ENCODE measurements around the gene ACO2. TPM values are rescaled to one million over a fixed set of nuclear protein-coding genes. Genes with fewer than 3 reads are reported as not detected.
"Not testable (repeated sequence)": the region's sequence is repeated elsewhere in the genome, so short reads cannot be mapped to it uniquely, and the experiment has no call there.

ACO2 gene
- total and polyA plus RNA-seq, 4 experiments from 2014 or later = 64.8 to 81.2 (median 72.3) TPM

- Histone ChIP-seq H3K27ac (ENCODE audit: low read depth, low read length) (no peak overlapping the region), H3K4me3 (ENCODE audit: low read length in 2 of 2) (no peak overlapping the region), H3K4me1 (ENCODE audit: insufficient read depth, low read length) (no peaks in the 10 kb centered on the region), H3K36me3 (ENCODE audit: insufficient read depth, low read length) (no peaks in the 10 kb centered on the region), H3K27me3 (ENCODE audit: insufficient read depth, low read length) (no peaks in the 10 kb centered on the region), H3K9me3 (ENCODE audit: control insufficient read depth in 1 of 2, low read length in 2 of 2) (no peaks in the 10 kb centered on the region)
- CTCF ChIA-PET (ENCODE audit: partially characterized antibody) = no interaction called here
- Mint-ChIP-seq H3K36me3 (no peaks in the 10 kb centered on the region), H3K9me3 (no peaks in the 10 kb centered on the region), H3K4me1 (no peaks in the 10 kb centered on the region), H3K27ac (no peak overlapping the region), H3K4me3 (no peak overlapping the region), H3K27me3 (no peaks in the 10 kb centered on the region)
- no peak for DNase-seq
- POLR2A ChIA-PET (ENCODE audit: partially characterized antibody) = no interaction called here
- intact Hi-C loops (cut with micrococcal nuclease) = no loop called here
Measured at GRCh38 chr22:41567512-41567768, 98.5 kb downstream of the ACO2 start.

DNA sequence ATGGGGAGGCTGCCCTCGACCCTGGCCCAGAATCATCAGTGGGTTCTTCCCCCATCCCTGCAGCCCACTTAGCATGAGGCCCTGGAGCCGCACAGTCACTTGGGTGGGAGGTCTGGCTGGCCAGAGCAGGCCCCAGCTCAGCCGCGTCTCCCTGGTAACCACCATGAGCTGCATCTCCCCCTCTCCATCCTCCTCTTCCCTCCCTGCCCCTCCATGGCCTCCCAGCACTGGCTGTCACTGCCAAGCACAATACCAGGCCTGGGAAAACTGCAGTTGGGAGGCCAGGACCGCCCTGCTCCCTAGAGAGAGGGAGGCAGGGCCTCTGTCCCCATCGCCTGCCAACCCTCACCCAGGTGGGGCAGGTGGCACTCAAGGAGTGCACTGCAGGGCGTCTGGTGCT is 99.9 kb downstream of the ACO2 start:
- POLR2A ChIA-PET (ENCODE audit: partially characterized antibody) = no interaction called here

DNA sequence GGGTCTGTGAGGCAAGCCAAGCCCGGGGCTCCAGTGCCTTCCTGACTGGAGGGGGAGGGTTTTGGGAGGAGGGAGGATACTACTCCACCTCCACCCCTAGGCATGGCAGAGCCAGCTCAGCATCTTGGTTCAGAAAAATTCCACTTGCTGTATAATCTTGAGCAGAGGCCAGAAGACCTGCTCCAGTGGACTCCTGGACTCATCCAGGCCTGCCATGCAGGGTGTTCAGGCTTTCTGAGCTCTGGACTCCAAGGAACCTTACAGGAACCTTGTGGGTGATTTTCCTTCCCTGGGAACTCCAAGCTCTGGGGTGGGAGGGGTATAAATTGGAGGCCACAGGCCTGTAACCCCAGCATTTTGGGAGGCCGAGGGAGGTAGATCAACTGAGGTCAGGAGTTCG is 101.3 kb downstream of the ACO2 start:
- Mint-ChIP-seq H3K27me3 (no peaks in the 10 kb centered on the region), H3K9me3 (no peaks in the 10 kb centered on the region), H3K4me3 (no peak overlapping the region), H3K27ac (no peak overlapping the region), H3K4me1 (no peaks in the 10 kb centered on the region), H3K36me3 (no peaks in the 10 kb centered on the region)
- H3K27ac ChIP-seq (ENCODE audit: low read depth, low read length) = no peak overlapping the region
- no peaks in the 10 kb centered on the region for H3K27me3 ChIP-seq (ENCODE audit: insufficient read depth, low read length)
- no peaks in the 10 kb centered on the region for H3K4me1 ChIP-seq (ENCODE audit: insufficient read depth, low read length)
- CTCF ChIA-PET (ENCODE audit: partially characterized antibody) = no interaction called here
- POLR2A ChIA-PET (ENCODE audit: partially characterized antibody) = interaction anchor here (0.6 kb wide), 1 partner anchor 122 kb away, joined by 3 read pairs; no protein-coding TSS in a partner anchor
- no peak overlapping the region for H3K4me3 ChIP-seq (ENCODE audit: low read length in 2 of 2)
- no peak for DNase-seq
- intact Hi-C loops (cut with micrococcal nuclease) = no loop called here
- no peaks in the 10 kb centered on the region for H3K9me3 ChIP-seq (ENCODE audit: control insufficient read depth in 1 of 2, low read length in 2 of 2)
- no peaks in the 10 kb centered on the region for H3K36me3 ChIP-seq (ENCODE audit: insufficient read depth, low read length)

More for the DNA sequence above, 99.9 kb downstream of the ACO2 start:
- H3K36me3 Mint-ChIP-seq = no peaks in the 10 kb centered on the region
- no peak overlapping the region for H3K4me3 Mint-ChIP-seq
- no peak overlapping the region for H3K27ac Mint-ChIP-seq
- no peaks in the 10 kb centered on the region for H3K27me3 Mint-ChIP-seq
- no peak overlapping the region for H3K27ac ChIP-seq (ENCODE audit: low read depth, low read length)
- no peaks in the 10 kb centered on the region for H3K36me3 ChIP-seq (ENCODE audit: insufficient read depth, low read length)
- H3K27me3 ChIP-seq (ENCODE audit: insufficient read depth, low read length) = no peaks in the 10 kb centered on the region
- H3K9me3 Mint-ChIP-seq = no peaks in the 10 kb centered on the region
- no peak overlapping the region for H3K4me3 ChIP-seq (ENCODE audit: low read length in 2 of 2)
- no peak for DNase-seq
- H3K9me3 ChIP-seq (ENCODE audit: control insufficient read depth in 1 of 2, low read length in 2 of 2) = no peaks in the 10 kb centered on the region
- no peaks in the 10 kb centered on the region for H3K4me1 Mint-ChIP-seq
- intact Hi-C loops (cut with micrococcal nuclease) = no loop called here
- CTCF ChIA-PET (ENCODE audit: partially characterized antibody) = interaction anchor here (1.2 to 1.6 kb wide), 2 partner anchors 15 to 36 kb away, joined by 4 read pairs; no protein-coding TSS in a partner anchor
- H3K4me1 ChIP-seq (ENCODE audit: insufficient read depth, low read length) = no peaks in the 10 kb centered on the region

GRCh38 chr22:41571786-41572185 is 102.9 kb downstream of the ACO2 start:
- H3K4me3 ChIP-seq (ENCODE audit: low read length in 2 of 2) = no peak overlapping the region
- no peaks in the 10 kb centered on the region for H3K9me3 ChIP-seq (ENCODE audit: control insufficient read depth in 1 of 2, low read length in 2 of 2)
- no peaks in the 10 kb centered on the region for H3K36me3 ChIP-seq (ENCODE audit: insufficient read depth, low read length)
- H3K4me1 ChIP-seq (ENCODE audit: insufficient read depth, low read length) = no peaks in the 10 kb centered on the region
- H3K4me1 Mint-ChIP-seq = no peaks in the 10 kb centered on the region
- intact Hi-C loops (cut with micrococcal nuclease) = no loop called here
- H3K27me3 ChIP-seq (ENCODE audit: insufficient read depth, low read length) = no peaks in the 10 kb centered on the region
- DNase-seq = no peak
- peaks cover 2 to 8% of the 10 kb centered on the region in 2 donors for H3K36me3 Mint-ChIP-seq
- H3K9me3 Mint-ChIP-seq = no peaks in the 10 kb centered on the region
- CTCF ChIA-PET (ENCODE audit: partially characterized antibody) = no interaction called here
- H3K27ac ChIP-seq (ENCODE audit: low read depth, low read length) = no peak overlapping the region
- POLR2A ChIA-PET (ENCODE audit: partially characterized antibody) = no interaction called here
- H3K4me3 Mint-ChIP-seq = no peak overlapping the region
- no peaks in the 10 kb centered on the region for H3K27me3 Mint-ChIP-seq
- H3K27ac Mint-ChIP-seq = no peak overlapping the region

DNA sequence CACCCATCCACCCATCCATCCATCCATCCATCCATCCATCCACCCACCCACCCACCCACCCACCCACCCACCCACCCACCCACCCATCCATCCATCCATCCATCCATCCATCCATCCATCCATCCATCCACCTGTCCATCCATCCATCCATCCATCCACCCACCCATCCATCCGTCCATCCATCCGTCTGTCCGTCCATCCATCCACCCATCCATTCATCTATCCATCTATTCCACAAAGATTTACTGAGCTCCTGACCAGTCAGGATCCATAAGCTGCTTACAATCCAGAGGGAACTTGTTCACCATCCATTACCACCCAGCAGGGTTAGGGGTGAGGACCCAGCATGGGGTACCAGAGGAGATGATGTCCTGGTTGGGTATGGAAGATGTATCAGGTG is 103.4 kb downstream of the ACO2 start:
- H3K4me3 Mint-ChIP-seq; H3K27ac ChIP-seq (ENCODE audit: low read depth, low read length); DNase-seq; H3K4me1 Mint-ChIP-seq; CTCF ChIA-PET (ENCODE audit: partially characterized antibody); H3K27me3 ChIP-seq (ENCODE audit: insufficient read depth, low read length); H3K36me3 ChIP-seq (ENCODE audit: insufficient read depth, low read length); H3K4me3 ChIP-seq (ENCODE audit: low read length in 2 of 2); H3K4me1 ChIP-seq (ENCODE audit: insufficient read depth, low read length); intact Hi-C loops (cut with micrococcal nuclease); H3K27me3 Mint-ChIP-seq; H3K9me3 Mint-ChIP-seq; POLR2A ChIA-PET (ENCODE audit: partially characterized antibody); H3K9me3 ChIP-seq (ENCODE audit: control insufficient read depth in 1 of 2, low read length in 2 of 2): not testable (repeated sequence)
- Mint-ChIP-seq H3K36me3 (peaks cover 4 to 11% of the 10 kb centered on the region in 2 donors), H3K27ac (peak overlapping the region in 1 of 7 donors; percentile 49)

DNA sequence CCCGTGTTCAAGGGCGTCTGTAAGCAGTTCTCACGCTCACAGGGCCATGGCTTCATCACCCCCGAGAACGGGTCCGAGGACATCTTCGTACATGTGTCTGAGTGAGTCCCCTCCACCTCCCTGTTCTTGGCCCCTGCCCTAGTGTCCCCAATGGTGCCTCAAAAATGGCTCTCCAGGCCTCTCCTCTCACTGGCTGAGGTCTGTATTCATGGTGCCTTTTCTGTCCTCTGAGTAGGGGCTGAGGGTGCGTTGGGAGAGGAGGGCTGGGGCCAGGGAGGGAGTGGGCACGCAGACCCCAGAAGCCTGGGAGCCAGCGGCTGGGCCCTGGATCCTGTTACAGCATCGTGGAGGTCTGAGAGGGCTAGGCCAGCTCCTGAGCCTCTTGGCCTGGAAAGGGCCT is 104.8 kb downstream of the ACO2 start:
- Histone ChIP-seq H3K4me1 (ENCODE audit: insufficient read depth, low read length) (no peaks in the 10 kb centered on the region), H3K27me3 (ENCODE audit: insufficient read depth, low read length) (no peaks in the 10 kb centered on the region), H3K36me3 (ENCODE audit: insufficient read depth, low read length) (peaks cover 11% of the 10 kb centered on the region), H3K4me3 (ENCODE audit: low read length in 2 of 2) (no peak overlapping the region), H3K27ac (ENCODE audit: low read depth, low read length) (no peak overlapping the region), H3K9me3 (ENCODE audit: control insufficient read depth in 1 of 2, low read length in 2 of 2) (no peaks in the 10 kb centered on the region)
- no peaks in the 10 kb centered on the region for H3K9me3 Mint-ChIP-seq
- intact Hi-C loops (cut with micrococcal nuclease) = no loop called here
- no peaks in the 10 kb centered on the region for H3K4me1 Mint-ChIP-seq
- ChIA-PET CTCF (ENCODE audit: partially characterized antibody) (interaction anchor here (1.3 kb wide), 1 partner anchor 24 kb away, joined by 3 read pairs; no protein-coding TSS in a partner anchor), POLR2A (ENCODE audit: partially characterized antibody) (no interaction called here)
- DNase-seq = no peak
- no peak overlapping the region for H3K27ac Mint-ChIP-seq
- peaks cover 4 to 22% of the 10 kb centered on the region in 2 donors for H3K36me3 Mint-ChIP-seq
- no peaks in the 10 kb centered on the region for H3K27me3 Mint-ChIP-seq
- no peak overlapping the region for H3K4me3 Mint-ChIP-seq

GRCh38 chr22:41574847-41575381 is 106.0 kb downstream of the ACO2 start:
- Histone ChIP-seq H3K27me3 (ENCODE audit: insufficient read depth, low read length) (no peaks in the 10 kb centered on the region), H3K27ac (ENCODE audit: low read depth, low read length) (no peak overlapping the region), H3K36me3 (ENCODE audit: insufficient read depth, low read length) (peaks cover 11% of the 10 kb centered on the region), H3K9me3 (ENCODE audit: control insufficient read depth in 1 of 2, low read length in 2 of 2) (no peaks in the 10 kb centered on the region), H3K4me3 (ENCODE audit: low read length in 2 of 2) (no peak overlapping the region), H3K4me1 (ENCODE audit: insufficient read depth, low read length) (no peaks in the 10 kb centered on the region)
- Mint-ChIP-seq H3K27me3 (no peaks in the 10 kb centered on the region), H3K9me3 (no peaks in the 10 kb centered on the region), H3K4me1 (no peaks in the 10 kb centered on the region), H3K4me3 (no peak overlapping the region), H3K36me3 (peaks cover 4 to 27% of the 10 kb centered on the region in 2 donors), H3K27ac (no peak overlapping the region)
- POLR2A ChIA-PET (ENCODE audit: partially characterized antibody) = no interaction called here
- CTCF ChIA-PET (ENCODE audit: partially characterized antibody) = interaction anchor here (1.3 kb wide), 1 partner anchor 23 kb away, joined by 3 read pairs; no protein-coding TSS in a partner anchor
- intact Hi-C loops (cut with micrococcal nuclease) = no loop called here
- DNase-seq = no peak

- Mint-ChIP-seq H3K27ac (no peak overlapping the region), H3K27me3 (no peaks in the 10 kb centered on the region), H3K4me1 (no peaks in the 10 kb centered on the region), H3K36me3 (peaks cover 4 to 33% of the 10 kb centered on the region in 2 donors), H3K4me3 (no peak overlapping the region), H3K9me3 (no peaks in the 10 kb centered on the region)
- ChIA-PET CTCF (ENCODE audit: partially characterized antibody) (no interaction called here), POLR2A (ENCODE audit: partially characterized antibody) (no interaction called here)
- Histone ChIP-seq H3K36me3 (ENCODE audit: insufficient read depth, low read length) (peaks cover 11% of the 10 kb centered on the region), H3K9me3 (ENCODE audit: control insufficient read depth in 1 of 2, low read length in 2 of 2) (no peaks in the 10 kb centered on the region), H3K27ac (ENCODE audit: low read depth, low read length) (no peak overlapping the region), H3K27me3 (ENCODE audit: insufficient read depth, low read length) (no peaks in the 10 kb centered on the region), H3K4me1 (ENCODE audit: insufficient read depth, low read length) (no peaks in the 10 kb centered on the region), H3K4me3 (ENCODE audit: low read length in 2 of 2) (no peak overlapping the region)
- intact Hi-C loops (cut with micrococcal nuclease) = no loop called here
- no peak for DNase-seq
Measured at GRCh38 chr22:41575533-41575932, 106.6 kb downstream of the ACO2 start.

Measured in CD4-positive, alpha-beta memory T cell (primary cell).